ENCODE measurements around the gene ARL15.

ARL15 gene

GRCh38 chr5:53987101-53987500, 323.3 kb downstream of the ARL15 start:
- TF ChIP-seq EGR1 (IDR thresholded peaks at IDR 0.05): no peak
- no peak for TF ChIP-seq CREB1 (IDR thresholded peaks at IDR 0.05; ENCODE audit: low read depth)
- TF ChIP-seq, protein P1, sequence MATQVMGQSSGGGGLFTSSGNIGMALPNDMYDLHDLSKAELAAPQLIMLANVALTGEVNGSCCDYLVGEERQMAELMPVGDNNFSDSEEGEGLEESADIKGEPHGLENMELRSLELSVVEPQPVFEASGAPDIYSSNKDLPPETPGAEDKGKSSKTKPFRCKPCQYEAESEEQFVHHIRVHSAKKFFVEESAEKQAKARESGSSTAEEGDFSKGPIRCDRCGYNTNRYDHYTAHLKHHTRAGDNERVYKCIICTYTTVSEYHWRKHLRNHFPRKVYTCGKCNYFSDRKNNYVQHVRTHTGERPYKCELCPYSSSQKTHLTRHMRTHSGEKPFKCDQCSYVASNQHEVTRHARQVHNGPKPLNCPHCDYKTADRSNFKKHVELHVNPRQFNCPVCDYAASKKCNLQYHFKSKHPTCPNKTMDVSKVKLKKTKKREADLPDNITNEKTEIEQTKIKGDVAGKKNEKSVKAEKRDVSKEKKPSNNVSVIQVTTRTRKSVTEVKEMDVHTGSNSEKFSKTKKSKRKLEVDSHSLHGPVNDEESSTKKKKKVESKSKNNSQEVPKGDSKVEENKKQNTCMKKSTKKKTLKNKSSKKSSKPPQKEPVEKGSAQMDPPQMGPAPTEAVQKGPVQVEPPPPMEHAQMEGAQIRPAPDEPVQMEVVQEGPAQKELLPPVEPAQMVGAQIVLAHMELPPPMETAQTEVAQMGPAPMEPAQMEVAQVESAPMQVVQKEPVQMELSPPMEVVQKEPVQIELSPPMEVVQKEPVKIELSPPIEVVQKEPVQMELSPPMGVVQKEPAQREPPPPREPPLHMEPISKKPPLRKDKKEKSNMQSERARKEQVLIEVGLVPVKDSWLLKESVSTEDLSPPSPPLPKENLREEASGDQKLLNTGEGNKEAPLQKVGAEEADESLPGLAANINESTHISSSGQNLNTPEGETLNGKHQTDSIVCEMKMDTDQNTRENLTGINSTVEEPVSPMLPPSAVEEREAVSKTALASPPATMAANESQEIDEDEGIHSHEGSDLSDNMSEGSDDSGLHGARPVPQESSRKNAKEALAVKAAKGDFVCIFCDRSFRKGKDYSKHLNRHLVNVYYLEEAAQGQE (IDR thresholded peaks at IDR 0.05; ENCODE audit: low read depth): no peak
- TF ChIP-seq USF1 (IDR thresholded peaks at IDR 0.05): no peak
- no peak for TF ChIP-seq CEBPB (IDR thresholded peaks at IDR 0.05)
- TF ChIP-seq EP300 (IDR thresholded peaks at IDR 0.05; ENCODE audit: borderline replicate concordance): no peak
- no peak for TF ChIP-seq TAF1 (IDR thresholded peaks at IDR 0.05; ENCODE audit: low read depth)

GRCh38 chr5:53985796-53986195, 324.6 kb downstream of the ARL15 start:
- TF ChIP-seq TEAD4 (IDR thresholded peaks at IDR 0.05): no peak
- no peak for TF ChIP-seq CEBPB (IDR thresholded peaks at IDR 0.05)
- TF ChIP-seq RAD21 (IDR thresholded peaks at IDR 0.05; ENCODE audit: low read depth): no peak
- no peak for TF ChIP-seq EP300 (IDR thresholded peaks at IDR 0.05; ENCODE audit: borderline replicate concordance)
- no peak for TF ChIP-seq NFIC (IDR thresholded peaks at IDR 0.05)
- TF ChIP-seq FOXM1 (IDR thresholded peaks at IDR 0.05; ENCODE audit: borderline replicate concordance, low read depth): no peak
- TF ChIP-seq TCF12 (IDR thresholded peaks at IDR 0.05; ENCODE audit: low read depth): no peak
- TF ChIP-seq, protein P1 (IDR thresholded peaks at IDR 0.05; ENCODE audit: low read depth): no peak
- no peak for TF ChIP-seq EGR1 (IDR thresholded peaks at IDR 0.05)

GRCh38 chr5:53984971-53985370, 325.4 kb downstream of the ARL15 start:
- TF ChIP-seq TCF12 (IDR thresholded peaks at IDR 0.05; ENCODE audit: low read depth): no peak
- TF ChIP-seq, protein P1 (IDR thresholded peaks at IDR 0.05; ENCODE audit: low read depth): no peak
- TF ChIP-seq USF1 (IDR thresholded peaks at IDR 0.05): no peak
- TF ChIP-seq TEAD4 (IDR thresholded peaks at IDR 0.05): no peak
- no peak for TF ChIP-seq ZBTB7A (IDR thresholded peaks at IDR 0.05; ENCODE audit: low read depth)
- no peak for TF ChIP-seq YY1 (IDR thresholded peaks at IDR 0.05; ENCODE audit: low read depth)
- TF ChIP-seq RAD21 (IDR thresholded peaks at IDR 0.05; ENCODE audit: low read depth): no peak
- TF ChIP-seq NFIC (IDR thresholded peaks at IDR 0.05): no peak
- TF ChIP-seq CREB1 (IDR thresholded peaks at IDR 0.05; ENCODE audit: low read depth): no peak
- TF ChIP-seq EP300 (IDR thresholded peaks at IDR 0.05; ENCODE audit: borderline replicate concordance): no peak
- TF ChIP-seq FOXM1 (IDR thresholded peaks at IDR 0.05; ENCODE audit: borderline replicate concordance, low read depth): no peak
- no peak for TF ChIP-seq EGR1 (IDR thresholded peaks at IDR 0.05)
- TF ChIP-seq TAF1 (IDR thresholded peaks at IDR 0.05; ENCODE audit: low read depth): no peak
- no peak for TF ChIP-seq CEBPB (IDR thresholded peaks at IDR 0.05)
- no peak for TF ChIP-seq MAX (IDR thresholded peaks at IDR 0.05)

DNA sequence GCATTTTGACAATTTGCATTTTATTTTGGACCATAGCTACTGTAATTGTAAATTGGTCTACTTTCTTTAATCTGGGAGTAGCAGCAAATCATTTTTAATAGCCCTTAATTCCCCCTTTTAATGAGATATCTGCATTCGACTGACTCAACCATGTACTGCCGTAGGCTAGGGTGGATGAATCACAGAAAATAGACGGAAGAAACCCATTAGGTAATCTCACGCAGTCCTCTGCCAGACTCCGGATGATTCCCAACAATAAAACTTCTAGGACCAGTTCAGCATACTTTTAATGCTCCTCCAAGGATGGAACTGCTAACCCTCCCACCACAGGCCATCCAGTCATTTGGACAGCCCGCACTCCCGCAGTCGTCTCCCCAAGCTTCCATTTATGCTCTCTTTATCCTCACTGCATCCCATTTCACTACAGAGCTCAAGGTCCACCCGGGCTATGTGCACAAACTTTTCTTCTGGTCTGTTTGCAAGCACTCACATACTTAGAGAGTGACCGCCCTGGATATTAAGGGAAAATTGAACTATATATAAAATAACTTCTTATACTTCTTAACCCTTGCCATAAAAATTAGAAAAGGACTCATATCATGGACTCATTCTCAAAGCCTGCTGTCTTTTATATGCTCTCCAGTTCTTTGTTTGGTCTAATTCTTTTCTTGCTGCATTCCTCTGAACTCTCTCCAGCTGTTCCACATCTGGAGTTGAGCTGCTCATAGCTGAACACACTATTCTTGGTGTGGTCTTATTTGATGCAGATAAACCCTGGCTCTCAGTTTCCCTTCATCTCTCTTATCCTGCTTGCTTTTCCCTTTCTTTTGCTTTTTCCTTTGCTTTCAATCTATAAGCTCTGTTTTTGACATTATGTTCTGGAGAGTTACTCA, 326.6 kb downstream of the ARL15 start:
- TF ChIP-seq, protein P1 (IDR thresholded peaks at IDR 0.05; ENCODE audit: low read depth): no peak
- TF ChIP-seq CEBPB (IDR thresholded peaks at IDR 0.05): no peak
- TF ChIP-seq CREB1 (IDR thresholded peaks at IDR 0.05; ENCODE audit: low read depth): no peak
- no peak for TF ChIP-seq NFIC (IDR thresholded peaks at IDR 0.05)

All from Ishikawa (cell line).